ENCODE measurements around the gene ALKBH6. TPM values are rescaled to one million over a fixed set of nuclear protein-coding genes. Genes with fewer than 3 reads are reported as not detected.

The ALKBH6 gene
- total RNA-seq, 3 donors from 2014 or later (not counting 1 experiment from before 2014, with no cell fraction given): 39.0 to 57.3 (median 48.1) TPM

- intact Hi-C loops (cut with micrococcal nuclease): no loop called here
- 41% methylated on average over 8 of the region's 8 CpGs for WGBS (ENCODE audit: insufficient coverage)
- Histone ChIP-seq H3K27me3 (ENCODE audit: control insufficient read depth, insufficient read depth, low read length) (no peaks in the 10 kb centered on the region), H3K4me3 (ENCODE audit: low read length) (no peak overlapping the region), H3K36me3 (ENCODE audit: control insufficient read depth, insufficient read depth, low read length) (no peaks in the 10 kb centered on the region), H3K27ac (ENCODE audit: low read length) (no peak overlapping the region), H3K4me1 (ENCODE audit: control insufficient read depth, insufficient read depth, low read length) (peaks cover 4% of the 10 kb centered on the region), H3K9me3 (ENCODE audit: control insufficient read depth, insufficient read depth, low read length) (no peaks in the 10 kb centered on the region)
- ATAC-seq (no peak), DNase-seq (no peak)
- peaks cover 7% of the 10 kb centered on the region in 2 donors for H3K4me1 Mint-ChIP-seq
- no peaks in the 10 kb centered on the region for H3K36me3 Mint-ChIP-seq
- H3K27ac Mint-ChIP-seq: no peak overlapping the region
- peaks cover 11 to 18% of the 10 kb centered on the region in 2 donors for H3K27me3 Mint-ChIP-seq (ENCODE audit: low read depth in 2 of 2)
- TF ChIP-seq CTCF (IDR thresholded peaks at IDR 0.05): no peak
- no peak overlapping the region for H3K4me3 Mint-ChIP-seq
- H3K9me3 Mint-ChIP-seq: no peaks in the 10 kb centered on the region
Measured at GRCh38 chr19:35973487-35973886, 40.5 kb downstream of the ALKBH6 start.

- Mint-ChIP-seq H3K9me3 (no peaks in the 10 kb centered on the region), H3K36me3 (no peaks in the 10 kb centered on the region), H3K27ac (no peak overlapping the region), H3K4me3 (peak overlapping the region; percentile 42), H3K4me1 (peaks cover 19 to 28% of the 10 kb centered on the region in 2 donors), H3K27me3 (ENCODE audit: low read depth in 2 of 2) (peaks cover 0 to 3% of the 10 kb centered on the region in 2 donors)
- Histone ChIP-seq H3K27me3 (ENCODE audit: control insufficient read depth, insufficient read depth, low read length) (no peaks in the 10 kb centered on the region), H3K27ac (ENCODE audit: low read length) (no peak overlapping the region), H3K36me3 (ENCODE audit: control insufficient read depth, insufficient read depth, low read length) (no peaks in the 10 kb centered on the region), H3K4me3 (ENCODE audit: low read length) (no peak overlapping the region), H3K4me1 (ENCODE audit: control insufficient read depth, insufficient read depth, low read length) (peaks cover 28% of the 10 kb centered on the region), H3K9me3 (ENCODE audit: control insufficient read depth, insufficient read depth, low read length) (no peaks in the 10 kb centered on the region)
- ATAC-seq (peak; percentile 63 to 90 (median 81)), DNase-seq (peak in 1 of 2 donors; percentile 39)
- intact Hi-C loops (cut with micrococcal nuclease): no loop called here
- 31% methylated on average over 3 of the region's 3 CpGs for WGBS (ENCODE audit: insufficient coverage)
- no peak for TF ChIP-seq CTCF (IDR thresholded peaks at IDR 0.05)
Measured at GRCh38 chr19:35966771-35967170, 47.2 kb downstream of the ALKBH6 start.

GRCh38 chr19:35963514-35963913 is 50.5 kb downstream of the ALKBH6 start:
- Mint-ChIP-seq H3K4me3 (no peak overlapping the region), H3K36me3 (no peaks in the 10 kb centered on the region), H3K27me3 (ENCODE audit: low read depth in 2 of 2) (peaks cover 12 to 16% of the 10 kb centered on the region in 2 donors), H3K4me1 (peaks cover 13 to 23% of the 10 kb centered on the region in 2 donors), H3K27ac (no peak overlapping the region), H3K9me3 (no peaks in the 10 kb centered on the region)
- 18% methylated on average over 7 of the region's 9 CpGs for WGBS (ENCODE audit: insufficient coverage)
- Histone ChIP-seq H3K9me3 (ENCODE audit: control insufficient read depth, insufficient read depth, low read length) (no peaks in the 10 kb centered on the region), H3K4me3 (ENCODE audit: low read length) (no peak overlapping the region), H3K27ac (ENCODE audit: low read length) (no peak overlapping the region), H3K36me3 (ENCODE audit: control insufficient read depth, insufficient read depth, low read length) (no peaks in the 10 kb centered on the region), H3K27me3 (ENCODE audit: control insufficient read depth, insufficient read depth, low read length) (peaks cover 2% of the 10 kb centered on the region), H3K4me1 (ENCODE audit: control insufficient read depth, insufficient read depth, low read length) (peaks cover 39% of the 10 kb centered on the region)
- ATAC-seq (peak in 2 of 3 donors; percentile 33 to 46), DNase-seq (peak; percentile 29 to 68)
- no peak for TF ChIP-seq CTCF (IDR thresholded peaks at IDR 0.05)
- intact Hi-C loops (cut with micrococcal nuclease): no loop called here

GRCh38 chr19:35960432-35960972 is 53.5 kb downstream of the ALKBH6 start:
- 92% methylated on average over 7 of the region's 7 CpGs for WGBS (ENCODE audit: insufficient coverage)
- no peak overlapping the region for H3K4me3 ChIP-seq (ENCODE audit: low read length)

More at GRCh38 chr19:35960432-35960972, 53.5 kb downstream of the ALKBH6 start:
- intact Hi-C loops (cut with micrococcal nuclease): no loop called here
- ATAC-seq: no peak
- Mint-ChIP-seq H3K4me1 (peaks cover 4 to 7% of the 10 kb centered on the region in 2 donors), H3K9me3 (no peaks in the 10 kb centered on the region), H3K27ac (no peak overlapping the region), H3K4me3 (peak overlapping the region; percentile 56), H3K36me3 (no peaks in the 10 kb centered on the region), H3K27me3 (ENCODE audit: low read depth in 2 of 2) (peaks cover 12 to 16% of the 10 kb centered on the region in 2 donors)
- peaks cover 19% of the 10 kb centered on the region for H3K4me1 ChIP-seq (ENCODE audit: control insufficient read depth, insufficient read depth, low read length)
- no peak for DNase-seq
- no peaks in the 10 kb centered on the region for H3K9me3 ChIP-seq (ENCODE audit: control insufficient read depth, insufficient read depth, low read length)
- H3K36me3 ChIP-seq (ENCODE audit: control insufficient read depth, insufficient read depth, low read length): no peaks in the 10 kb centered on the region
- TF ChIP-seq CTCF (IDR thresholded peaks at IDR 0.05): no peak
- peaks cover 2% of the 10 kb centered on the region for H3K27me3 ChIP-seq (ENCODE audit: control insufficient read depth, insufficient read depth, low read length)
- no peak overlapping the region for H3K27ac ChIP-seq (ENCODE audit: low read length)

Measured in natural killer cell (primary cell).